Measurements from ENCODE around the gene NSMCE1.

- TF ChIP-seq CTCF (IDR thresholded peaks at IDR 0.05; ENCODE audit: low read length), result no peak
- TF ChIP-seq EZH2 (IDR thresholded peaks at IDR 0.05; ENCODE audit: borderline replicate concordance, low read length), result no peak
Observed at GRCh38 chr16:27304102-27304501, 35.5 kb upstream of the NSMCE1 start.

Measured in OCI-LY1 (cell line).